WERI-Rb-1 (cell line): ENCODE data around the gene MAMDC4.
"Not testable (repeated sequence)": the region's sequence is repeated elsewhere in the genome, so short reads cannot be mapped to it uniquely, and the experiment has no call there.

Source experiments
- DNase-seq: peaks from one replicate; pipeline ENCODE4 v3.0.0-alpha.2; 2020
- H3K27ac ChIP-seq: fragments of 250-450 bp; sonication (Bioruptor Pico); 2 replicates; pipeline ENCODE4 v1.5.1; 2020; ENCODE audit warnings: mild to moderate bottlenecking, moderate library complexity
- H3K27me3 ChIP-seq: fragments of 250-450 bp; sonication (Bioruptor Pico); 2 replicates; pipeline ENCODE4 v1.5.1; 2021; ENCODE audit warnings: mild to moderate bottlenecking, low read depth, moderate library complexity; ENCODE audit not compliant: insufficient read depth, severe bottlenecking
- H3K36me3 ChIP-seq: fragments of 250-450 bp; sonication (Bioruptor Pico); 2 replicates; pipeline ENCODE4 v1.5.1; 2020; ENCODE audit warnings: mild to moderate bottlenecking, moderate library complexity
- H3K4me3 ChIP-seq: 2 replicates; pipeline ENCODE4 v1.5.1; 2011; ENCODE audit warnings: low read depth, mild to moderate bottlenecking, control low read depth, low read length
- H3K9me3 ChIP-seq: fragments of 250-450 bp; sonication (Bioruptor Pico); 2 replicates; pipeline ENCODE4 v1.5.1; 2021; ENCODE audit warnings: mild to moderate bottlenecking, moderate library complexity; ENCODE audit not compliant: severe bottlenecking
- TF ChIP-seq, protein P1 (sequence below): IDR thresholded peaks from 2 replicates; pipeline ENCODE4 v1.5.1; 2011; ENCODE audit warnings: low read depth, mild to moderate bottlenecking, control low read depth, inconsistent platforms, low read length

The MAMDC4 gene

GRCh38 chr9:136842380-136842948 is 9.7 kb upstream of the MAMDC4 start, which contains the start of gene AJM1:
Gene AJM1, plus strand, starts transcription at chr9:136842478. Its CDS starts 1,937 bp downstream, at chr9:136844415.
- Histone ChIP-seq H3K36me3 (peaks cover 21% of the 10 kb centered on the region), H3K4me3 (peak within 1 kb of the TSS; percentile 45), H3K27ac (peak within 1 kb of the TSS; percentile 81)
- H3K9me3 ChIP-seq, H3K27me3 ChIP-seq: not testable (repeated sequence)
- TF ChIP-seq, protein P1, sequence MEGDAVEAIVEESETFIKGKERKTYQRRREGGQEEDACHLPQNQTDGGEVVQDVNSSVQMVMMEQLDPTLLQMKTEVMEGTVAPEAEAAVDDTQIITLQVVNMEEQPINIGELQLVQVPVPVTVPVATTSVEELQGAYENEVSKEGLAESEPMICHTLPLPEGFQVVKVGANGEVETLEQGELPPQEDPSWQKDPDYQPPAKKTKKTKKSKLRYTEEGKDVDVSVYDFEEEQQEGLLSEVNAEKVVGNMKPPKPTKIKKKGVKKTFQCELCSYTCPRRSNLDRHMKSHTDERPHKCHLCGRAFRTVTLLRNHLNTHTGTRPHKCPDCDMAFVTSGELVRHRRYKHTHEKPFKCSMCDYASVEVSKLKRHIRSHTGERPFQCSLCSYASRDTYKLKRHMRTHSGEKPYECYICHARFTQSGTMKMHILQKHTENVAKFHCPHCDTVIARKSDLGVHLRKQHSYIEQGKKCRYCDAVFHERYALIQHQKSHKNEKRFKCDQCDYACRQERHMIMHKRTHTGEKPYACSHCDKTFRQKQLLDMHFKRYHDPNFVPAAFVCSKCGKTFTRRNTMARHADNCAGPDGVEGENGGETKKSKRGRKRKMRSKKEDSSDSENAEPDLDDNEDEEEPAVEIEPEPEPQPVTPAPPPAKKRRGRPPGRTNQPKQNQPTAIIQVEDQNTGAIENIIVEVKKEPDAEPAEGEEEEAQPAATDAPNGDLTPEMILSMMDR = peak; percentile 80
- DNase-seq = peak; percentile 85

DNA sequence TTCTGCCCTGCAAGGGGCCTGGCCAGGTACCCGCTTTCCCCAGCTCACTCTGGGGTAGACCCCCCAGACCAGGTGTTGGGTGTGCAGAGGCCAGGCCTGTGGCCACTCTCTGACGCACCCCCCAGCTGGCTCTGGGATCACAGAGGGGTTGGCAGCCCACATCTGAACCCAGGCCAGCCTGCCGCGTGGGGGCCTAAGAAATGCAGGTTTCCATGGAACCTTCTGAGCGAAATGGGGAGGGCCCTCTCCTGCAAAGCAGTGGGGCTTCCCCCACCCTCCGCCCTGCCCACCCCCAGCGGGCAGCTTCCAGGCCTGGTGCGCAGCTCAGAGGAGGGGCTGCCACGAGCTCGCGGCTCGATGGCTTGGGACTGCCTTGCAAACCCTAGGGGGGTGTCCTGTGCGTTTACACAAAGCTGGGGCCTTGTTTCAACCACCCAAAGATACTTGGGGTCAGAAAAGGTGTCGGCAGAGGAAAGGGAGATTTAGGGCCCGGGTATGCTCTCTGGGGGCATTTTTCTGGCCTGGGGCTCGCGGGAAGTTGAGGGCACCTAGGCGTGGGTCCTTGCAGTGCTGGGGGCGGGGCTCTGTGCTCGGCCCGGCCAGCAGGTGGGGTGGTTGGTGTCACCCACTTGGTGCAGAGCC is 8.9 kb upstream of the MAMDC4 start:
- DNase-seq, H3K9me3 ChIP-seq, H3K27me3 ChIP-seq: not testable (repeated sequence)
- Histone ChIP-seq H3K4me3 (peak overlapping the region; percentile 20), H3K27ac (peak overlapping the region; percentile 61), H3K36me3 (peaks cover 21% of the 10 kb centered on the region)

GRCh38 chr9:136843801-136844740 is 8.1 kb upstream of the MAMDC4 start:
- not testable (repeated sequence) for H3K4me3 ChIP-seq, H3K27ac ChIP-seq, H3K9me3 ChIP-seq, H3K27me3 ChIP-seq
- DNase-seq = peak; percentile 67
- peaks cover 17% of the 10 kb centered on the region for H3K36me3 ChIP-seq
- TF ChIP-seq, protein P1 = peak; percentile 34; the same call in 1 of the 2 replicates

DNA sequence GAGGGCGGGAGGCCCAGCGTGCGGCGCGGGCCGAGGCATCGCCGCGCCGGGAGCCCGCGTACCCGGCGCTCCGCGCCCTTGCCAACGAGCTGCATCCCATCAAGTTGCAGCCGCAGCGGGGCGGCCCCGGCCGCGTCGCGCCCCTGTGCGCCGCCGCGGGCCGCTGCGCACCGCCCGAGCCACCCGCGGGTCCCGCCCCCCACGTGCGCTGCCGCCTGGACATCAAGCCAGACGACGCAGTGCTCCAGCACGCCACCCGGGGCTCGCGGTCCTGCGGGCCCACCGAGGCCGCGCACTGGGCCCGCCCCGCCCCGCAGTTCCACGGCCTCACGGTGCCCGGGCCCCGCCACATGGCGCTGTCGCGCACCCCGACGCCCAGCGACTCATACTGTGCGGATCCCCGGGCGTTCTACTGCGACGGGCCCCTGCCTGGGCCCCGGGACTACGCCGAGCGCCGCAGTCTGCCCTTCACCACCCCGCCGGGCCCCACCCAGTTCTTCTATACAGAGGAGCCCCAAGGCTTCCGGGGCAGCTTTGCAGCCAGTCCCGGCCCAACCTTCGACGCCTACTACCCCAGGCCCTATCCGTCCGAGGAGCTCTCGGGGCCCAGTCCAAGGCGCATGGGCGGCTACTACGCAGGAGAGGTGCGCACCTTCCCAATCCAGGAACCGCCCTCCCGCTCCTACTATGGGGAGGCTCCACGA is 7.2 kb upstream of the MAMDC4 start:
- H3K36me3 ChIP-seq = peaks cover 12% of the 10 kb centered on the region
- H3K27ac ChIP-seq = no peak overlapping the region
- no peaks in the 10 kb centered on the region for H3K9me3 ChIP-seq
- no peak overlapping the region for H3K4me3 ChIP-seq
- no peak for DNase-seq
- H3K27me3 ChIP-seq = no peaks in the 10 kb centered on the region
- TF ChIP-seq, protein P1 = no peak

- TF ChIP-seq, protein P1 = no peak
- no peak overlapping the region for H3K27ac ChIP-seq
- H3K9me3 ChIP-seq = no peaks in the 10 kb centered on the region
- DNase-seq = no peak
- H3K36me3 ChIP-seq = peaks cover 13% of the 10 kb centered on the region
- no peaks in the 10 kb centered on the region for H3K27me3 ChIP-seq
- H3K4me3 ChIP-seq = no peak overlapping the region
Measured at GRCh38 chr9:136845465-136846260, 6.5 kb upstream of the MAMDC4 start.
